Activated B cell treated with CpG ODN at 0.5 μM for 24 hours (primary cell): ENCODE results near the gene ID2. TPM values are rescaled to one million over a fixed set of nuclear protein-coding genes. Genes with fewer than 3 reads are reported as not detected.

Experiments
- ATAC-seq: fragments of 200-7000 bp; cut with Tn5 transposase; one replicate; pipeline ENCODE4 v1.10.0; 2021; ENCODE audit warnings: low read depth, mild to moderate bottlenecking, moderate library complexity
- CTCF ChIA-PET: fragments of 350-600 bp; sonication (Branson Sonifier 250); formaldehyde crosslinking; loops from one replicate; lab custom pipeline; 2021; ENCODE audit warnings: antibody characterized with exemption; lab: Charles Lee
- POLR2A ChIA-PET: fragments of 350-600 bp; sonication (Branson Sonifier 250); formaldehyde crosslinking; loops from one replicate; lab custom pipeline; 2021; ENCODE audit warnings: antibody characterized with exemption; lab: Charles Lee
- DNase-seq: peaks from one replicate; pipeline ENCODE4 v3.0.0; 2022
- H3K27ac Mint-ChIP-seq: one replicate; pipeline ENCODE4 v1.8.0; 2020; ENCODE audit warnings: mixed read lengths
- H3K27me3 Mint-ChIP-seq: one replicate; pipeline ENCODE4 v1.8.0; 2021; ENCODE audit warnings: mixed read lengths
- H3K36me3 Mint-ChIP-seq: one replicate; pipeline ENCODE4 v1.8.0; 2021; ENCODE audit warnings: low read depth, mixed read lengths
- H3K4me1 Mint-ChIP-seq: one replicate; pipeline ENCODE4 v1.8.0; 2021; ENCODE audit warnings: mixed read lengths
- H3K4me3 Mint-ChIP-seq: one replicate; pipeline ENCODE4 v1.8.0; 2020; ENCODE audit warnings: mild to moderate bottlenecking, mixed read lengths
- H3K9me3 Mint-ChIP-seq: one replicate; pipeline ENCODE4 v1.8.0; 2020; ENCODE audit warnings: mixed read lengths
- CTCF ChIP-seq: fragments of 200-600 bp; IDR thresholded peaks from one replicate; pipeline ENCODE4 v1.8.0; 2022; ENCODE audit warnings: antibody characterized with exemption, mild to moderate bottlenecking
- intact Hi-C: fragments of 100-400 bp; cut with micrococcal nuclease; formaldehyde crosslinking; loops from one replicate; pipeline ENCODE4 v1.15.1; 2024
- total RNA-seq: library from RNA; stranded (reverse); gene quantifications from 2 replicates; pipeline ENCODE4 v1.2.3, GENCODE V29; 2022

The ID2 gene
- total RNA-seq, 1 donor from 2014 or later, result 8.1 TPM

- peaks cover 12% of the 10 kb centered on the region for H3K27me3 Mint-ChIP-seq
- ChIA-PET POLR2A (no interaction called here), CTCF (no interaction called here)
- no peak for TF ChIP-seq CTCF
- H3K4me3 Mint-ChIP-seq, result no peak overlapping the region
- ATAC-seq (no peak), DNase-seq (no peak)
- intact Hi-C loops, result no loop called here
- no peak overlapping the region for H3K27ac Mint-ChIP-seq
- no peaks in the 10 kb centered on the region for H3K9me3 Mint-ChIP-seq
- H3K4me1 Mint-ChIP-seq, result no peaks in the 10 kb centered on the region
- no peaks in the 10 kb centered on the region for H3K36me3 Mint-ChIP-seq
Measured at GRCh38 chr2:8640498-8640897, 41.4 kb upstream of the ID2 start.

GRCh38 chr2:8641301-8641965 lies 40.4 kb upstream of the ID2 start:
- H3K4me3 Mint-ChIP-seq, result no peak overlapping the region
- no peaks in the 10 kb centered on the region for H3K4me1 Mint-ChIP-seq
- H3K27ac Mint-ChIP-seq, result no peak overlapping the region
- H3K9me3 Mint-ChIP-seq, result peaks cover 1% of the 10 kb centered on the region
- peaks cover 12% of the 10 kb centered on the region for H3K27me3 Mint-ChIP-seq
- intact Hi-C loops, result no loop called here
- no peak for TF ChIP-seq CTCF
- ChIA-PET POLR2A (no interaction called here), CTCF (no interaction called here)
- ATAC-seq (no peak), DNase-seq (no peak)
- H3K36me3 Mint-ChIP-seq, result no peaks in the 10 kb centered on the region

- no peak overlapping the region for H3K4me3 Mint-ChIP-seq
- POLR2A ChIA-PET, result no interaction called here
- ATAC-seq (no peak), DNase-seq (no peak)
- no peak for TF ChIP-seq CTCF
- no peaks in the 10 kb centered on the region for H3K4me1 Mint-ChIP-seq
- no peaks in the 10 kb centered on the region for H3K36me3 Mint-ChIP-seq
- intact Hi-C loops, result no loop called here
- CTCF ChIA-PET, result no interaction called here
- H3K27me3 Mint-ChIP-seq, result peaks cover 12% of the 10 kb centered on the region
- H3K27ac Mint-ChIP-seq, result no peak overlapping the region
- peaks cover 2% of the 10 kb centered on the region for H3K9me3 Mint-ChIP-seq
Measured at GRCh38 chr2:8642366-8643068, 39.3 kb upstream of the ID2 start.

- no peak for TF ChIP-seq CTCF
- intact Hi-C loops, result no loop called here
- ChIA-PET POLR2A (no interaction called here), CTCF (no interaction called here)
- Mint-ChIP-seq H3K36me3 (no peaks in the 10 kb centered on the region), H3K27ac (no peak overlapping the region), H3K27me3 (peaks cover 9% of the 10 kb centered on the region), H3K4me1 (no peaks in the 10 kb centered on the region), H3K9me3 (peaks cover 2% of the 10 kb centered on the region), H3K4me3 (no peak overlapping the region)
- ATAC-seq (no peak), DNase-seq (no peak)
Measured at GRCh38 chr2:8643250-8643995, 38.4 kb upstream of the ID2 start.

- Mint-ChIP-seq H3K4me3 (no peak overlapping the region), H3K36me3 (no peaks in the 10 kb centered on the region), H3K27ac (no peak overlapping the region), H3K27me3 (peaks cover 5% of the 10 kb centered on the region), H3K4me1 (no peaks in the 10 kb centered on the region), H3K9me3 (peaks cover 2% of the 10 kb centered on the region)
- TF ChIP-seq CTCF, result no peak
- ChIA-PET POLR2A (no interaction called here), CTCF (no interaction called here)
- DNase-seq (no peak), ATAC-seq (no peak)
- intact Hi-C loops, result no loop called here
Measured at GRCh38 chr2:8643996-8644356, 37.9 kb upstream of the ID2 start.
